PFSK-1 (cell line): ENCODE measurements around the gene MAP3K21.

ENCODE experiments used
- FOXP2 ChIP-seq: optimal IDR thresholded peaks from 2 replicates; pipeline ENCODE3; 2011; ENCODE audit warnings: borderline replicate concordance, control low read depth, inconsistent platforms; ENCODE audit not compliant: insufficient read depth; ENCODE audit errors: extremely low read length, extremely low read depth
- POLR2AphosphoS5 ChIP-seq: IDR thresholded peaks from 2 replicates; pipeline ENCODE4 v1.6.1; 2012; ENCODE audit warnings: low read depth, mild to moderate bottlenecking, control low read depth, low read length, moderate library complexity
- REST ChIP-seq, 2 experiments: IDR thresholded peaks; 2 replicates each; pipeline versions ENCODE4 v1.6.1 to v1.8.0; 2011 to 2012; ENCODE audit warnings: low read depth in 2 of 2, low read length in 2 of 2, control low read depth in 1 of 2, inconsistent platforms in 1 of 2, mild to moderate bottlenecking in 1 of 2, moderate library complexity in 1 of 2; ENCODE audit not compliant: insufficient read depth in 1 of 2
- SIN3A ChIP-seq: IDR thresholded peaks from 2 replicates; pipeline ENCODE4 v1.6.1; 2012; ENCODE audit warnings: mild to moderate bottlenecking, low read length, moderate library complexity, borderline replicate concordance; ENCODE audit not compliant: insufficient read depth
- TAF1 ChIP-seq: IDR thresholded peaks from 2 replicates; pipeline ENCODE4 v1.6.1; 2012; ENCODE audit warnings: low read length, control low read depth, borderline replicate concordance; ENCODE audit not compliant: insufficient read depth

- TF ChIP-seq REST (IDR thresholded peaks at IDR 0.05; ENCODE audit: insufficient read depth in 1 of 2, low read depth in 2 of 2, low read length in 2 of 2) (no peak), POLR2AphosphoS5 (no peak), TAF1 (no peak), SIN3A (no peak), FOXP2 (no peak)
These were observed 104.4 kb downstream of the MAP3K21 start for GRCh38 chr1:233431753-233432403.
